K562 (cell line): Measurements from ENCODE around the gene ZDHHC14. TPM values are rescaled to one million over a fixed set of nuclear protein-coding genes. Genes with fewer than 3 reads are reported as not detected.

Experiments
- ATAC-seq: fragments of 200-7000 bp; cut with Tn5 transposase; 3 replicates; pipeline ENCODE4 v1.9.1; 2020; ENCODE audit warnings: moderate library complexity
- BruUV-seq: library from RNA; stranded (reverse); fragments of 400-500 nt; replicated peaks from 2 replicates; lab custom pipeline; 2021; lab: Mats Ljungman, UMichigan
- CTCF ChIA-PET: fragments of 300-600 bp; formaldehyde crosslinking; extraction: SDS; loops from one replicate; lab custom pipeline; 2021; ENCODE audit warnings: low intra/inter-chr PET ratio; lab: Yijun Ruan, JAX
- POLR2A ChIA-PET: fragments of 300-600, 350-650 bp; sonication (Branson Sonifier 250); formaldehyde crosslinking; extraction: SDS; loops from one replicate; lab custom pipeline; 2021; ENCODE audit warnings: antibody characterized with exemption, inconsistent platforms; lab: Yijun Ruan, JAX
- DNase-seq, 4 experiments: peaks; one replicate each; pipeline versions ENCODE4 v3.0.0 to v3.0.0-alpha.2; 2011 to 2018; ENCODE audit warnings: low spot score in 3 of 4, mixed read lengths in 3 of 4; ENCODE audit errors: extremely low read depth in 1 of 4
- FAIRE-seq: peaks from 2 replicates; lab custom pipeline; 2011; peaks lifted over from hg19 to GRCh38; lab: Jason Lieb, UNC
- H2AFZ ChIP-seq: 2 replicates; pipeline ENCODE4 v1.6.0; 2011; ENCODE audit warnings: low read depth, low read length, control low read depth, inconsistent platforms
- H3K27ac ChIP-seq: fragments of 200-600 bp; 3 replicates; pipeline ENCODE4 v1.8.0; 2011; ENCODE audit warnings: low read depth, mild to moderate bottlenecking, control low read depth, inconsistent platforms, low read length, moderate library complexity, mixed read lengths; ENCODE audit errors: extremely low read depth
- H3K27me3 ChIP-seq, 2 experiments: fragments of 300-600 bp in 1 of 2; 2 replicates in 1 of 2; 3 replicates in 1 of 2; pipeline versions ENCODE4 v1.6.0 to v1.8.0; 2011; ENCODE audit warnings: inconsistent platforms in 2 of 2, low read length in 2 of 2, mild to moderate bottlenecking in 1 of 2, mixed read lengths in 1 of 2, moderate library complexity in 1 of 2; ENCODE audit not compliant: control insufficient read depth in 2 of 2, insufficient read depth in 2 of 2
- H3K36me3 ChIP-seq: fragments of 300-600 bp; 3 replicates; pipeline ENCODE4 v1.8.0; 2011; ENCODE audit warnings: mild to moderate bottlenecking, low read length, inconsistent platforms; ENCODE audit not compliant: control insufficient read depth, insufficient read depth
- H3K4me1 ChIP-seq, 2 experiments: fragments of 200-600 bp in 1 of 2; replicated peaks in 1 of 2; 2 replicates in 1 of 2; 3 replicates in 1 of 2; pipeline versions ENCODE4 v1.5.1 to v1.8.0; 2011; ENCODE audit warnings: inconsistent platforms in 2 of 2, low read length in 2 of 2, mild to moderate bottlenecking in 1 of 2, mixed read lengths in 1 of 2, moderate library complexity in 1 of 2; ENCODE audit not compliant: control insufficient read depth in 2 of 2, insufficient read depth in 2 of 2
- H3K4me2 ChIP-seq: 2 replicates; pipeline ENCODE4 v1.6.1; 2011; ENCODE audit warnings: low read length, control low read depth, inconsistent platforms, mixed read lengths; ENCODE audit not compliant: insufficient read depth
- H3K4me3 ChIP-seq: fragments of 200-600 bp; sonication (generic), shearing (Covaris generic); 2 replicates; pipeline ENCODE4 v1.5.1; 2016; ENCODE audit warnings: control low read depth, inconsistent platforms
- H3K79me2 ChIP-seq: fragments of 200-600 bp; 3 replicates; pipeline ENCODE4 v1.8.0; 2011; ENCODE audit warnings: low read length, inconsistent platforms; ENCODE audit not compliant: control insufficient read depth, insufficient read depth
- H3K9ac ChIP-seq, 2 experiments: 2 replicates each; pipeline versions ENCODE4 v1.6.0 to v1.6.1; 2011; ENCODE audit warnings: low read depth in 2 of 2, low read length in 2 of 2, control low read depth in 1 of 2, inconsistent platforms in 1 of 2, mild to moderate bottlenecking in 1 of 2, mixed read lengths in 1 of 2; ENCODE audit not compliant: insufficient read depth in 1 of 2
- H3K9me1 ChIP-seq: one replicate; pipeline ENCODE4 v1.6.0; 2011; ENCODE audit warnings: inconsistent platforms, mild to moderate bottlenecking, low read length, moderate library complexity; ENCODE audit not compliant: control insufficient read depth, insufficient read depth
- H3K9me3 ChIP-seq: replicated peaks from 2 replicates; pipeline ENCODE4 v1.5.1; 2011; ENCODE audit warnings: low read depth, low read length, inconsistent platforms; ENCODE audit not compliant: control insufficient read depth, insufficient read depth
- H4K20me1 ChIP-seq: replicated peaks from 2 replicates; pipeline ENCODE4 v1.6.1; 2011; ENCODE audit warnings: low read length, inconsistent platforms, mixed read lengths; ENCODE audit not compliant: control insufficient read depth, insufficient read depth
- CBX1 ChIP-seq: sonication (generic); IDR thresholded peaks from 2 replicates; pipeline ENCODE4 v1.6.1; 2016; ENCODE audit warnings: antibody characterized with exemption, low read depth, mild to moderate bottlenecking
- DDX20 ChIP-seq: fragments of 450-650 bp; IDR thresholded peaks from 2 replicates; pipeline ENCODE4 v1.6.1; 2016; ENCODE audit warnings: missing genetic modification characterization, low read depth, mild to moderate bottlenecking, missing compliant biosample characterization, moderate library complexity
- DMBX1 ChIP-seq: fragments of 250-450 bp; sonication (Bioruptor Pico); IDR thresholded peaks from 2 replicates; pipeline ENCODE4 v1.8.0; 2022; ENCODE audit warnings: inconsistent platforms, mild to moderate bottlenecking, moderate library complexity, borderline replicate concordance
- DPF2 ChIP-seq: fragments of 450-650 bp; IDR thresholded peaks from 2 replicates; pipeline ENCODE4 v1.6.1; 2016
- HLTF ChIP-seq: fragments of 450-650 bp; IDR thresholded peaks from 2 replicates; pipeline ENCODE4 v1.6.1; 2016
- MEIS2 ChIP-seq: fragments of 450-650 bp; IDR thresholded peaks from 2 replicates; pipeline ENCODE4 v1.6.1; 2014; ENCODE audit warnings: mild to moderate bottlenecking; ENCODE audit not compliant: partially characterized antibody
- MTF1 ChIP-seq: fragments of 250-450 bp; sonication (Bioruptor Pico); IDR thresholded peaks from 2 replicates; pipeline ENCODE4 v1.9.0; 2021; ENCODE audit warnings: moderate library complexity, mild to moderate bottlenecking, inconsistent platforms, borderline replicate concordance
- NR4A1 ChIP-seq, 2 experiments: fragments of 250-450 bp in 1 of 2; fragments of 450-650 bp in 1 of 2; sonication (Bioruptor Pico) in 1 of 2; IDR thresholded peaks; 2 replicates each; pipeline versions ENCODE4 v1.4.0 to v1.6.1; 2016 to 2020; ENCODE audit warnings: mild to moderate bottlenecking in 2 of 2, missing compliant biosample characterization in 1 of 2, missing genetic modification characterization in 1 of 2, moderate library complexity in 1 of 2
- POLR2B ChIP-seq: fragments of 450-650 bp; IDR thresholded peaks from 2 replicates; pipeline ENCODE4 v1.6.1; 2018; ENCODE audit warnings: low read depth; ENCODE audit not compliant: partially characterized antibody
- RBM39 ChIP-seq: fragments of 200-400 bp; formaldehyde crosslinking; optimal IDR thresholded peaks from 2 replicates; pipeline ENCODE3; 2018; ENCODE audit warnings: low read depth, low read length
- SMAD4 ChIP-seq: fragments of 250-450 bp; sonication (Bioruptor Pico); conservative IDR thresholded peaks from 2 replicates; pipeline ENCODE4 v1.8.0; 2021; ENCODE audit warnings: inconsistent platforms, mild to moderate bottlenecking, moderate library complexity
- TEAD1 ChIP-seq, 2 experiments: fragments of 450-650 bp in 1 of 2; sonication (generic) in 1 of 2; formaldehyde crosslinking; IDR thresholded peaks; 2 replicates each; pipeline versions ENCODE4 v1.4.0 to v1.8.0; 2020 to 2022; ENCODE audit warnings: mild to moderate bottlenecking in 2 of 2, missing genetic modification reagents in 1 of 2
- TEAD2 ChIP-seq: fragments of 450-650 bp; IDR thresholded peaks from 2 replicates; pipeline ENCODE4 v1.6.1; 2016; ENCODE audit warnings: missing genetic modification characterization, control low read depth, missing compliant biosample characterization
- ZNF77 ChIP-seq: fragments of 250-450 bp; sonication (Bioruptor Pico); IDR thresholded peaks from 2 replicates; pipeline ENCODE4 v1.5.0; 2020
- WGBS: fragments of 100-300 bp; shearing (Covaris generic); methylation state at CpG from one replicate; pipeline ENCODE4 v1.1.6; 2016; ENCODE audit warnings: low coverage, mixed read lengths; ENCODE audit not compliant: insufficient coverage; ENCODE audit errors: missing lambda C conversion rate; 5-methylcytosine and 5-hydroxymethylcytosine counted together
- in situ Hi-C: fragments of 300-500 bp; cut with MboI; formaldehyde crosslinking; loops from 4 replicates; pipeline ENCODE4 v1.15.0; 2018; ENCODE audit warnings: inconsistent platforms, mixed read lengths
- intact Hi-C: fragments of 100-400 bp; cut with micrococcal nuclease; formaldehyde crosslinking; loops from 2 replicates; pipeline ENCODE4 v1.14.2; 2022
- polyA plus RNA-seq, 8 experiments: library from polyadenylated mRNA; depleted of rRNA in 4 of 8; stranded (reverse) in 5 of 8; unstranded in 3 of 8; fragments of >200 nt; fragmentation: Nextera tagmentation in 2 of 8; fragmentation: Illumina TruSeq in 1 of 8; extraction: Ambion mirVana in 2 of 8; extraction: Trizol in 1 of 8; gene quantifications; 2 replicates each; pipeline versions ENCODE4 v1.2.1 to v1.2.3, GENCODE V29; 2011 to 2014; ENCODE audit warnings: inconsistent platforms in 1 of 8, missing spikeins in 1 of 8
- total RNA-seq, 7 experiments: library from RNA; depleted of rRNA in 6 of 7; stranded (reverse); fragments of >200 nt in 6 of 7; fragmentation: Illumina TruSeq in 2 of 7; extraction: Trizol in 2 of 7; gene quantifications; 2 replicates each; pipeline versions ENCODE4 v1.2.1 to v1.2.3, GENCODE V29; 2011 to 2021; ENCODE audit warnings: low replicate concordance in 1 of 7
- TF ChIP-seq, protein P1 (sequence below): fragments of 450-650 bp; formaldehyde crosslinking; IDR thresholded peaks from 2 replicates; pipeline ENCODE4 v1.4.0; 2020; ENCODE audit warnings: mild to moderate bottlenecking, moderate library complexity
- TF ChIP-seq, protein P2 (sequence below): fragments of 450-650 bp; formaldehyde crosslinking; IDR thresholded peaks from 2 replicates; pipeline ENCODE4 v1.4.0; 2022; ENCODE audit warnings: missing genetic modification characterization
- TF ChIP-seq, protein P3 (sequence below): fragments of 450-650 bp; IDR thresholded peaks from 2 replicates; pipeline ENCODE4 v1.6.1; 2018; ENCODE audit not compliant: partially characterized antibody

Gene ZDHHC14
- total and polyA plus RNA-seq, 9 of the 15 experiments (the other 6 are each of a cell fraction or from before 2014, with no cell fraction given), result 0.92 to 23.1 (median 13.8) TPM

DNA sequence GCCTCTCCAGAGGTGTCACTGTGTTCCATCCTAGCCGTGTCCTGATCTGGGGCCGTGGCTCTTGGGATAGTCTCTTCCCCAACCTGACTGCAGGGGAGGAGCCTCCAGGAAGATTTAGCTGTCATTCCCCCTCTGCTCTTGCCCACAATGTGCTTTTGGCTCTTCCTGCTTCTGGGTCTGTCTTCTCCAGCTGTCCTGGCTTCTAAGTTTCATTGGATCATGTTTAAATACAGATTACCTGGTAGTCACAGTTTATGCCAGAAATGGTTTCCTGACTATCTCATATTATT lies 139.1 kb downstream of the ZDHHC14 start:
- ATAC-seq (peak; percentile 33), DNase-seq (peak; percentile 55 to 62 (median 58)), FAIRE-seq (no peak)
- Histone ChIP-seq H2AFZ (peak overlapping the region; percentile 91), H3K9me1 (no peaks in the 10 kb centered on the region), H3K9me3 (no peaks in the 10 kb centered on the region), H3K4me2 (peak overlapping the region; percentile 82), H3K27ac (peak overlapping the region; percentile 84), H3K4me1 (peaks cover 49 to 59% of the 10 kb centered on the region in 2 experiments), H4K20me1 (no peaks in the 10 kb centered on the region), H3K79me2 (peaks cover 62% of the 10 kb centered on the region), H3K9ac (peak overlapping the region; percentile 70 to 81; a peak in 3 of 4 replicates), H3K4me3 (no peak overlapping the region), H3K36me3 (peaks cover 3% of the 10 kb centered on the region; the same call in 1 of the 3 replicates), H3K27me3 (no peaks in the 10 kb centered on the region)
- ChIA-PET POLR2A (interaction anchor here (0.6 to 2.6 kb wide), 8 partner anchors 9 to 1338 kb away, joined by 3 to 13 read pairs (median 4); no protein-coding TSS in a partner anchor), CTCF (no interaction called here)
- in situ Hi-C loops, result no loop called here
- WGBS, result 5% methylated on average over 2 of the region's 2 CpGs
- intact Hi-C loops, result loop anchor here (5.0 kb wide), 1 partner anchor 77 kb away; no protein-coding TSS in a partner anchor
- BruUV-seq, result no TSS peak
- TF ChIP-seq RBM39, result no peak
- peak; percentile 55; the same call in 1 of the 2 replicates for TF ChIP-seq DMBX1 (CRISPR knock-in tag)
- TF ChIP-seq MTF1, result no peak
- TF ChIP-seq, protein P1, sequence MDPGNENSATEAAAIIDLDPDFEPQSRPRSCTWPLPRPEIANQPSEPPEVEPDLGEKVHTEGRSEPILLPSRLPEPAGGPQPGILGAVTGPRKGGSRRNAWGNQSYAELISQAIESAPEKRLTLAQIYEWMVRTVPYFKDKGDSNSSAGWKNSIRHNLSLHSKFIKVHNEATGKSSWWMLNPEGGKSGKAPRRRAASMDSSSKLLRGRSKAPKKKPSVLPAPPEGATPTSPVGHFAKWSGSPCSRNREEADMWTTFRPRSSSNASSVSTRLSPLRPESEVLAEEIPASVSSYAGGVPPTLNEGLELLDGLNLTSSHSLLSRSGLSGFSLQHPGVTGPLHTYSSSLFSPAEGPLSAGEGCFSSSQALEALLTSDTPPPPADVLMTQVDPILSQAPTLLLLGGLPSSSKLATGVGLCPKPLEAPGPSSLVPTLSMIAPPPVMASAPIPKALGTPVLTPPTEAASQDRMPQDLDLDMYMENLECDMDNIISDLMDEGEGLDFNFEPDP (CRISPR knock-in tag), result 0 out of 2 replicates have a peak, but pooled peaks have one; percentile 18
- no peak for TF ChIP-seq NR4A1 (CRISPR knock-in tag; IDR thresholded peaks at IDR 0.05)
- TF ChIP-seq NR4A1 (tag; IDR thresholded peaks at IDR 0.05), result no peak
- TF ChIP-seq, protein P2, sequence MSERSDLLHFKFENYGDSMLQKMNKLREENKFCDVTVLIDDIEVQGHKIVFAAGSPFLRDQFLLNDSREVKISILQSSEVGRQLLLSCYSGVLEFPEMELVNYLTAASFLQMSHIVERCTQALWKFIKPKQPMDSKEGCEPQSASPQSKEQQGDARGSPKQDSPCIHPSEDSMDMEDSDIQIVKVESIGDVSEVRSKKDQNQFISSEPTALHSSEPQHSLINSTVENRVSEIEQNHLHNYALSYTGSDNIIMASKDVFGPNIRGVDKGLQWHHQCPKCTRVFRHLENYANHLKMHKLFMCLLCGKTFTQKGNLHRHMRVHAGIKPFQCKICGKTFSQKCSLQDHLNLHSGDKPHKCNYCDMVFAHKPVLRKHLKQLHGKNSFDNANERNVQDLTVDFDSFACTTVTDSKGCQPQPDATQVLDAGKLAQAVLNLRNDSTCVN, result 0 out of 2 replicates have a peak, but pooled peaks have one; percentile 10
- TF ChIP-seq SMAD4, result 0 out of 2 replicates have a peak, but pooled peaks have one; percentile 29
- 0 out of 2 replicates have a peak, but pooled peaks have one; percentile 11 for TF ChIP-seq CBX1
- TF ChIP-seq TEAD1 (CRISPR knock-in tag; IDR thresholded peaks at IDR 0.05), result no peak
- no peak for TF ChIP-seq ZNF77
- TF ChIP-seq DDX20, result no peak
- peak; percentile 15 for TF ChIP-seq MEIS2
- peak; percentile 47; the same call in 1 of the 2 replicates for TF ChIP-seq TEAD2
- no peak for TF ChIP-seq HLTF
- TF ChIP-seq DPF2, result no peak
- TF ChIP-seq, protein P3, sequence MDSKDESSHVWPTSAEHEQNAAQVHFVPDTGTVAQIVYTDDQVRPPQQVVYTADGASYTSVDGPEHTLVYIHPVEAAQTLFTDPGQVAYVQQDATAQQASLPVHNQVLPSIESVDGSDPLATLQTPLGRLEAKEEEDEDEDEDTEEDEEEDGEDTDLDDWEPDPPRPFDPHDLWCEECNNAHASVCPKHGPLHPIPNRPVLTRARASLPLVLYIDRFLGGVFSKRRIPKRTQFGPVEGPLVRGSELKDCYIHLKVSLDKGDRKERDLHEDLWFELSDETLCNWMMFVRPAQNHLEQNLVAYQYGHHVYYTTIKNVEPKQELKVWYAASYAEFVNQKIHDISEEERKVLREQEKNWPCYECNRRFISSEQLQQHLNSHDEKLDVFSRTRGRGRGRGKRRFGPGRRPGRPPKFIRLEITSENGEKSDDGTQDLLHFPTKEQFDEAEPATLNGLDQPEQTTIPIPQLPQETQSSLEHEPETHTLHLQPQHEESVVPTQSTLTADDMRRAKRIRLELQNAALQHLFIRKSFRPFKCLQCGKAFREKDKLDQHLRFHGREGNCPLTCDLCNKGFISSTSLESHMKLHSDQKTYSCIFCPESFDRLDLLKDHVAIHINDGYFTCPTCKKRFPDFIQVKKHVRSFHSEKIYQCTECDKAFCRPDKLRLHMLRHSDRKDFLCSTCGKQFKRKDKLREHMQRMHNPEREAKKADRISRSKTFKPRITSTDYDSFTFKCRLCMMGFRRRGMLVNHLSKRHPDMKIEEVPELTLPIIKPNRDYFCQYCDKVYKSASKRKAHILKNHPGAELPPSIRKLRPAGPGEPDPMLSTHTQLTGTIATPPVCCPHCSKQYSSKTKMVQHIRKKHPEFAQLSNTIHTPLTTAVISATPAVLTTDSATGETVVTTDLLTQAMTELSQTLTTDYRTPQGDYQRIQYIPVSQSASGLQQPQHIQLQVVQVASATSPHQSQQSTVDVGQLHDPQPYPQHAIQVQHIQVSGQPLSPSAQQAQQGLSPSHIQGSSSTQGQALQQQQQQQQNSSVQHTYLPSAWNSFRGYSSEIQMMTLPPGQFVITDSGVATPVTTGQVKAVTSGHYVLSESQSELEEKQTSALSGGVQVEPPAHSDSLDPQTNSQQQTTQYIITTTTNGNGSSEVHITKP, result peak; percentile 25
- peak; percentile 23 for TF ChIP-seq POLR2B
